ENCODE measurements around the gene FHAD1.

DNA sequence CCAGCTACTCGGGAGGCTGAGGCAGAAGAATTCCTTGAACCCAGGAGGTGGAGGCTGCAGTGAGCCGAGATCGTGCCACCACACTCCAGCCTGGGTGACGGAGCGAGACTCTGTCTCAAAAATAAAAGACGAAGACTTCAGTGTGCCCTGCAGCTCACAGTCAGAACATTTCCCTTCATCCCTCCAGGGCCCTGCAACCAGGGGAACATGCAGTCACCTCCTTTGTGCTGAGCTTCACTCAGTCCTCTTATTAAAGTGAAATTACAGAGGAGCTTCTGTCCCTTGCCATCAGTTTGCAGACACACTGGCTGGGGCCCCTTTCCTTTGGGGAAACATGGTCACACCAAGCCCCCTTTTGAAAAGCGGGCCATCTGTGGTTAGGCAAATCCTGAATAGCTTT lies 24.2 kb downstream of the FHAD1 start:
- TF ChIP-seq, protein P1, sequence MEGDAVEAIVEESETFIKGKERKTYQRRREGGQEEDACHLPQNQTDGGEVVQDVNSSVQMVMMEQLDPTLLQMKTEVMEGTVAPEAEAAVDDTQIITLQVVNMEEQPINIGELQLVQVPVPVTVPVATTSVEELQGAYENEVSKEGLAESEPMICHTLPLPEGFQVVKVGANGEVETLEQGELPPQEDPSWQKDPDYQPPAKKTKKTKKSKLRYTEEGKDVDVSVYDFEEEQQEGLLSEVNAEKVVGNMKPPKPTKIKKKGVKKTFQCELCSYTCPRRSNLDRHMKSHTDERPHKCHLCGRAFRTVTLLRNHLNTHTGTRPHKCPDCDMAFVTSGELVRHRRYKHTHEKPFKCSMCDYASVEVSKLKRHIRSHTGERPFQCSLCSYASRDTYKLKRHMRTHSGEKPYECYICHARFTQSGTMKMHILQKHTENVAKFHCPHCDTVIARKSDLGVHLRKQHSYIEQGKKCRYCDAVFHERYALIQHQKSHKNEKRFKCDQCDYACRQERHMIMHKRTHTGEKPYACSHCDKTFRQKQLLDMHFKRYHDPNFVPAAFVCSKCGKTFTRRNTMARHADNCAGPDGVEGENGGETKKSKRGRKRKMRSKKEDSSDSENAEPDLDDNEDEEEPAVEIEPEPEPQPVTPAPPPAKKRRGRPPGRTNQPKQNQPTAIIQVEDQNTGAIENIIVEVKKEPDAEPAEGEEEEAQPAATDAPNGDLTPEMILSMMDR (IDR thresholded peaks at IDR 0.05) = no peak
- TF ChIP-seq POLR2A (IDR thresholded peaks at IDR 0.05) (no peak), POLR2AphosphoS5 (IDR thresholded peaks at IDR 0.05; ENCODE audit: insufficient read depth in 1 of 2, low read depth in 1 of 2) (no peak)
